ENCODE results near the gene NRG3. TPM values are rescaled to one million over a fixed set of nuclear protein-coding genes. Genes with fewer than 3 reads are reported as not detected.

The NRG3 gene
- total RNA-seq, 2 donors from 2014 or later, result 0.97 TPM; not detected in 1

DNA sequence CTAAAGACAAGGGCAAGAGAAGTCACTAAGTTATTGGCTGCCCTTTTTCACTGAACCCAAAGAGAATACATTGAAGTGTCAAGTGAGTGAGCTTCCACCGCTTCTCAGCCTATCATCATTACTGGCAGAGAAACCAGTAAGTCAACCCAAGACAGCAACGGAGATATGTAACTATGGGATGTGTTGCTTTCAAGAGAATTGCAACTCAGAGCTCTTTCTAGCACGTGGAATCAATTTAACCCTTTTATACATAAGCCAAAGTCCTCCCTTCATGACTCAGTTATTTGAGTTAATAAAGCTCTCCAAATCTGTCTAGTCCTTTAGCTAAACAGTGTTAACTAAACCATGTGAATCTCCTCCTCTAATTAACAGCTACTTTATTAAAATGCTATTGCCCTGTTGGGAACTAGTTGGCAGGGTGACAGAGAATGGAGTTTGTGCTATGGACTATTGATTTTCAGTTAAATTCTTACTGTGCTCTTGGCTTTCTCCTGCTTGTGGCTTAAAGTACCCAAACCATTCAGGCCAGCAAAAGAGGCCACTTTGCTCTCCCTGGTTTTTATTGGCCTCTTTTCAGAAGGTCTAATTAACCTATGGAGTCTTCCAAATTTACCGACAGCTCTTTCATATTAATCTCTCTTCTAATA, 287.7 kb downstream of the NRG3 start:
- no peaks in the 10 kb centered on the region for H3K36me3 ChIP-seq
- DNase-seq (ENCODE audit: low spot score), result no peak
- TF ChIP-seq POLR2A (IDR thresholded peaks at IDR 0.05) (no peak), POLR2AphosphoS5 (IDR thresholded peaks at IDR 0.05) (no peak)
- TF ChIP-seq, protein P1, sequence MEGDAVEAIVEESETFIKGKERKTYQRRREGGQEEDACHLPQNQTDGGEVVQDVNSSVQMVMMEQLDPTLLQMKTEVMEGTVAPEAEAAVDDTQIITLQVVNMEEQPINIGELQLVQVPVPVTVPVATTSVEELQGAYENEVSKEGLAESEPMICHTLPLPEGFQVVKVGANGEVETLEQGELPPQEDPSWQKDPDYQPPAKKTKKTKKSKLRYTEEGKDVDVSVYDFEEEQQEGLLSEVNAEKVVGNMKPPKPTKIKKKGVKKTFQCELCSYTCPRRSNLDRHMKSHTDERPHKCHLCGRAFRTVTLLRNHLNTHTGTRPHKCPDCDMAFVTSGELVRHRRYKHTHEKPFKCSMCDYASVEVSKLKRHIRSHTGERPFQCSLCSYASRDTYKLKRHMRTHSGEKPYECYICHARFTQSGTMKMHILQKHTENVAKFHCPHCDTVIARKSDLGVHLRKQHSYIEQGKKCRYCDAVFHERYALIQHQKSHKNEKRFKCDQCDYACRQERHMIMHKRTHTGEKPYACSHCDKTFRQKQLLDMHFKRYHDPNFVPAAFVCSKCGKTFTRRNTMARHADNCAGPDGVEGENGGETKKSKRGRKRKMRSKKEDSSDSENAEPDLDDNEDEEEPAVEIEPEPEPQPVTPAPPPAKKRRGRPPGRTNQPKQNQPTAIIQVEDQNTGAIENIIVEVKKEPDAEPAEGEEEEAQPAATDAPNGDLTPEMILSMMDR (IDR thresholded peaks at IDR 0.05), result no peak
- WGBS, result 51% methylated on average over 4 of the region's 4 CpGs
- no peak overlapping the region for H3K27ac ChIP-seq
- no peaks in the 10 kb centered on the region for H3K4me1 ChIP-seq (replicated peaks)
- intact Hi-C loops (cut with DNase I), result no loop called here
- H3K4me3 ChIP-seq, result no peak overlapping the region
- H3K9me3 ChIP-seq, result no peaks in the 10 kb centered on the region
- H3K27me3 ChIP-seq (replicated peaks; ENCODE audit: insufficient read depth), result no peaks in the 10 kb centered on the region

DNA sequence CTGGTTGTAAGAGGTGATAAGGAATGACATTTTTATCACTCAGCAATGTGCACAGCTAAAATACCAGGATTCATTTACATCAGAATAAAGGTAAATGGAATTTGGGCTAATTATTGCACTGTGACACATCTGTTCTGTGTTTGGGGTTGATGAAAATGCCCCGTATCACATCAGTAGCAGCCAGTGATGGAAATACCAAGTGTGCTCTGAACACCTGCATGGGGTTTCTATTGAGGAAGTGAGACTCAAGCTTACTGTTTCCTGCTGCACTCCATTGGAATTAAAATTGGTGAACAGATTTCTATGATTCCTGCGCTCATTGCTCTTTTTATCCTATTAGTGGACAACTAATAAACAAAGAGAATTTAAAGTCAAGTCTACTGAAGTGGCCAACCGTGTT, 296.9 kb downstream of the NRG3 start:
- H3K36me3 ChIP-seq, result no peaks in the 10 kb centered on the region
- H3K9me3 ChIP-seq, result no peaks in the 10 kb centered on the region
- no peak for TF ChIP-seq POLR2A (IDR thresholded peaks at IDR 0.05)
- TF ChIP-seq POLR2AphosphoS5 (IDR thresholded peaks at IDR 0.05), result no peak
- TF ChIP-seq, protein P1 (IDR thresholded peaks at IDR 0.05), result no peak
- no peak for DNase-seq (ENCODE audit: low spot score)
- 88% methylated on average over 3 of the region's 3 CpGs for WGBS
- H3K27ac ChIP-seq, result no peak overlapping the region
- intact Hi-C loops (cut with DNase I), result no loop called here
- H3K4me3 ChIP-seq, result no peak overlapping the region
- H3K27me3 ChIP-seq (replicated peaks; ENCODE audit: insufficient read depth), result no peaks in the 10 kb centered on the region
- no peaks in the 10 kb centered on the region for H3K4me1 ChIP-seq (replicated peaks)

DNA sequence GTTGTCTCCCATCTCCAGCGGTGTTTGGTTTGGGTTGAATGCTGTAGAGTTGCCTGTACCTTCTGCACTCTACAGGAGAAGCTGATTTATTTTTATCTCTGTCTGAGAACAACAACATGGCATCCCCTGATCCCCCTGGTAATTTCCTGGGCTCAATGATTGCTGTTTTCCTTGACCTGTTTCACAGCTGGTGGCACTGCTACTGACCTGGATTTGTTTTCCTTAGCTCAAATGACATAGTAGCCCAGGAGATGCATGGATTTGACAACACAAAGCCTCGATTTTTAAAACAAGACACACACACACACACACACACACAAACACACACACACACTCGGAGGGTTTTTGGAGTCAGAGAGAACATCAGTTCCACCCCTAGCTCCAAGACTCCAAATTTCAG, 301.6 kb downstream of the NRG3 start:
- intact Hi-C loops (cut with DNase I), result no loop called here

DNA sequence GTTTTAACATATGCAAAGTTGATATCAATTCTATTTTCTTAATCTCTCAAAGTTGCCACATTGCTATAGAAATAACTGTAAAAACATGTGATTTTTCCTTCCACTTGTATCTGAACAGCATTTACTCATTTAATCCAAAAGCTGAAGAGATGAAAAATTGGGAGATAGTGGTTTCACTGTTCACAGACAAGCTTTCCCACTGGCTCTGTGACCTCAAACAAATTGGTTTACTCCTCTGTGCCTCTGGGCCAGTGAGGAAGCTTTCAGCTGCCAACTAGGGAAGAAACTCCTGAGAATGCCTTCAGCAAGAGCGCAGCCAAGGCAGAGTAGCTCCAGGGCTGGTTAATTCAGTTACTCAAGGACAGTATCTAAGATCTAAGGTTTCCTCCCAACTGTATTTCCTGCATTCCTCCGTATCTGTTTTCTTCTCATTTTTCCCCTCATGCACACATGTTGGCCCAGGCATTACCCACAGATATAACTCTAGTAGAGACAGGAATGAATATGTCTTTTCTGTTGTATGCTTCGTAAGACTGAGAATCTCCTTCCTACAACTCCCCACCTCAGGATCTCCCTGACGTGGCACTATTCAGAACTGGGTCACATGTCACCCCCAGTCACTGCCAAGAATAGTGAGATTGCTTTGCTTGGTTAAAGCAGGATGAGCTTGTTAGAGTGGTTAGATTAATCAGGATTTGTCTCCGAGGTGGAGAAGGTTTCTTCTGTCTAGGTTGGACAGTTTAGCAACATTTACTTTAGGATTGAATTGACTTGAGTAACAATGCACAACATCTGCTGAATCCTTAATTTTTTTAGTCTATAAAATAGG, 315.7 kb downstream of the NRG3 start:
- intact Hi-C loops (cut with DNase I), result no loop called here
- Histone ChIP-seq H3K27ac (no peak overlapping the region), H3K4me3 (no peak overlapping the region)

More for the DNA sequence above, 301.6 kb downstream of the NRG3 start:
- H3K36me3 ChIP-seq, result no peaks in the 10 kb centered on the region
- no peaks in the 10 kb centered on the region for H3K9me3 ChIP-seq
- no peaks in the 10 kb centered on the region for H3K4me1 ChIP-seq (replicated peaks)
- no peak overlapping the region for H3K4me3 ChIP-seq
- 61% methylated on average over 3 of the region's 3 CpGs for WGBS
- TF ChIP-seq POLR2AphosphoS5 (IDR thresholded peaks at IDR 0.05) (no peak), POLR2A (IDR thresholded peaks at IDR 0.05) (no peak)
- TF ChIP-seq, protein P1 (IDR thresholded peaks at IDR 0.05), result no peak
- no peak for DNase-seq (ENCODE audit: low spot score)
- no peak overlapping the region for H3K27ac ChIP-seq
- H3K27me3 ChIP-seq (replicated peaks; ENCODE audit: insufficient read depth), result peaks cover 2% of the 10 kb centered on the region

More for the DNA sequence above, 315.7 kb downstream of the NRG3 start:
- no peak for DNase-seq (ENCODE audit: low spot score)
- H3K27me3 ChIP-seq (replicated peaks; ENCODE audit: insufficient read depth), result no peaks in the 10 kb centered on the region
- H3K9me3 ChIP-seq, result no peaks in the 10 kb centered on the region
- no peaks in the 10 kb centered on the region for H3K4me1 ChIP-seq (replicated peaks)
- WGBS, result 20% methylated on average over 5 of the region's 5 CpGs
- no peaks in the 10 kb centered on the region for H3K36me3 ChIP-seq
- TF ChIP-seq POLR2A (IDR thresholded peaks at IDR 0.05) (no peak), POLR2AphosphoS5 (IDR thresholded peaks at IDR 0.05) (no peak)
- TF ChIP-seq, protein P1 (IDR thresholded peaks at IDR 0.05), result no peak

Measured in prostate gland (tissue), 2 donors.